Measurements from ENCODE around the gene PRMT3. TPM values are rescaled to one million over a fixed set of nuclear protein-coding genes. Genes with fewer than 3 reads are reported as not detected.

The PRMT3 gene
- total and polyA plus RNA-seq, 10 donors: 6.9 to 20.7 (median 13.8) TPM

DNA sequence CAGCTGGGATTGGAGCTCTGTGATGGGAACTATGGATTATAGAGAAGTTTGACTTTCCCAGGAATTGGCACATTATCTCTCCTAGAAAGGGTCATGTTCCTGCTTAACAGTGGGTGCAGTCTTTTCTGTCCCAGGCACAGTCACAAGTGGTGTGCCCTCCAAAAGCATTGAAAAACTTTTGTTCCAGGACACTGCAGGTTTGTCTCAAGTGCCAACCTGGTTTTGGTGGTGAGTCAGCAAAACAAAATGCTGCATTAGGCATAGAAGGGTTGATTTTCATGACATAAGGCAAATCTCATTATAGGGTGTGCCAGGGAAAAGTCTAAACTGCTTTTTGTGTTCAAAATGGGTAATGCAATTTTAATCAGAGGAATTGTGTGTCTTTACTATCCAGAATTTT, 19.1 kb upstream of the PRMT3 start:
- no peak for DNase-seq

GRCh38 chr11:20369826-20370225, 17.7 kb upstream of the PRMT3 start:
- Histone ChIP-seq H3K4me1 (peaks cover 3 to 38% (median 22%) of the 10 kb centered on the region in 6 donors), H3K27ac (no peak overlapping the region), H3K27me3 (replicated peaks in 1 of 7) (no peaks in the 10 kb centered on the region), H3K4me3 (no peak overlapping the region), H3K36me3 (peaks cover 0 to 84% (median 12%) of the 10 kb centered on the region in 6 donors), H3K9me3 (no peaks in the 10 kb centered on the region)
- intact Hi-C loops (cut with DNase I; ENCODE audit: low total_unique reads): no loop called here
- DNase-seq: no peak
- TF ChIP-seq POLR2A (IDR thresholded peaks at IDR 0.05) (no peak), POLR2AphosphoS5 (IDR thresholded peaks at IDR 0.05) (no peak)
- TF ChIP-seq, protein P1, sequence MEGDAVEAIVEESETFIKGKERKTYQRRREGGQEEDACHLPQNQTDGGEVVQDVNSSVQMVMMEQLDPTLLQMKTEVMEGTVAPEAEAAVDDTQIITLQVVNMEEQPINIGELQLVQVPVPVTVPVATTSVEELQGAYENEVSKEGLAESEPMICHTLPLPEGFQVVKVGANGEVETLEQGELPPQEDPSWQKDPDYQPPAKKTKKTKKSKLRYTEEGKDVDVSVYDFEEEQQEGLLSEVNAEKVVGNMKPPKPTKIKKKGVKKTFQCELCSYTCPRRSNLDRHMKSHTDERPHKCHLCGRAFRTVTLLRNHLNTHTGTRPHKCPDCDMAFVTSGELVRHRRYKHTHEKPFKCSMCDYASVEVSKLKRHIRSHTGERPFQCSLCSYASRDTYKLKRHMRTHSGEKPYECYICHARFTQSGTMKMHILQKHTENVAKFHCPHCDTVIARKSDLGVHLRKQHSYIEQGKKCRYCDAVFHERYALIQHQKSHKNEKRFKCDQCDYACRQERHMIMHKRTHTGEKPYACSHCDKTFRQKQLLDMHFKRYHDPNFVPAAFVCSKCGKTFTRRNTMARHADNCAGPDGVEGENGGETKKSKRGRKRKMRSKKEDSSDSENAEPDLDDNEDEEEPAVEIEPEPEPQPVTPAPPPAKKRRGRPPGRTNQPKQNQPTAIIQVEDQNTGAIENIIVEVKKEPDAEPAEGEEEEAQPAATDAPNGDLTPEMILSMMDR (IDR thresholded peaks at IDR 0.05 in 8 of 11, conservative IDR thresholded peaks at IDR 0.05 in 3 of 11): no peak

More for the DNA sequence above, 19.1 kb upstream of the PRMT3 start:
- H3K4me3 ChIP-seq: no peak overlapping the region
- intact Hi-C loops (cut with DNase I; ENCODE audit: low total_unique reads): no loop called here
- H3K36me3 ChIP-seq: peaks cover 0 to 70% (median 12%) of the 10 kb centered on the region in 6 donors
- H3K27ac ChIP-seq: no peak overlapping the region
- no peaks in the 10 kb centered on the region for H3K9me3 ChIP-seq
- H3K27me3 ChIP-seq (replicated peaks in 1 of 7): no peaks in the 10 kb centered on the region
- TF ChIP-seq, protein P1 (IDR thresholded peaks at IDR 0.05 in 8 of 11, conservative IDR thresholded peaks at IDR 0.05 in 3 of 11): no peak
- TF ChIP-seq POLR2A (IDR thresholded peaks at IDR 0.05) (no peak), POLR2AphosphoS5 (IDR thresholded peaks at IDR 0.05) (no peak)
- peaks cover 10 to 50% (median 31%) of the 10 kb centered on the region in 6 donors for H3K4me1 ChIP-seq

DNA sequence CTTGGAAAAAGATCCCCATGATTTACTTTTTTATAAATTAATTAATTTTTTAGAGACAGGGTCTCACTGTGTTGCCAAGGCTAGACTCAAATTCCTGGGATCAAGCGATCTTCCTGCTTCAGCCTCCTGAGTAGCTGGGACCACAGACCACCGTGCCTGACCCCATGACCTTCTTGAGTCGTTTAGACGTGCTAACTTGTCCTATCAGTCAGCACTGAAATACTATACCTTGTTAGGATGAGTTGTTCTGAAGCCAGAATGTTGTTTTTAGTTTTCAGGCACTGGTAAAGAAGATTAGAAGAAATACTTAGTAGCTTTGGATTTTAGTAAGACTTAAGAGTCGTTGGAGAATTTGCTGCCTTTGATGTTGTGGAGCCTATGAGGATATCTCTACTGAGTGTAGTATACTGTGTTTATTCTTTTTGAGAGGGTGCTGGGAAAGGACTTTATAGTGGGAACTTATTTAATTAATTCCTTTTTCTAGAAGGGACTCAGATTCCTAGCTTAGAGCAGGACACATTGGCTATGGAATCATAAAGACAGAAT, 15.4 kb upstream of the PRMT3 start:
- WGBS, 5 donors: 79 to 86% (median 83%) methylated on average over 5 of the region's 5 CpGs
- H3K4me1 ChIP-seq: peaks cover 0 to 15% (median 5%) of the 10 kb centered on the region in 6 donors
- intact Hi-C loops (cut with DNase I; ENCODE audit: low total_unique reads): no loop called here
- TF ChIP-seq POLR2A (IDR thresholded peaks at IDR 0.05): no peak
- TF ChIP-seq, protein P1 (IDR thresholded peaks at IDR 0.05 in 8 of 11, conservative IDR thresholded peaks at IDR 0.05 in 3 of 11): no peak
- TF ChIP-seq POLR2AphosphoS5 (IDR thresholded peaks at IDR 0.05): no peak
- H3K4me3 ChIP-seq: no peak overlapping the region
- no peaks in the 10 kb centered on the region for H3K27me3 ChIP-seq (replicated peaks in 1 of 7)
- H3K36me3 ChIP-seq: peaks cover 0 to 99% (median 21%) of the 10 kb centered on the region in 6 donors
- H3K9me3 ChIP-seq: no peaks in the 10 kb centered on the region
- H3K27ac ChIP-seq: no peak overlapping the region
- no peak for DNase-seq

DNA sequence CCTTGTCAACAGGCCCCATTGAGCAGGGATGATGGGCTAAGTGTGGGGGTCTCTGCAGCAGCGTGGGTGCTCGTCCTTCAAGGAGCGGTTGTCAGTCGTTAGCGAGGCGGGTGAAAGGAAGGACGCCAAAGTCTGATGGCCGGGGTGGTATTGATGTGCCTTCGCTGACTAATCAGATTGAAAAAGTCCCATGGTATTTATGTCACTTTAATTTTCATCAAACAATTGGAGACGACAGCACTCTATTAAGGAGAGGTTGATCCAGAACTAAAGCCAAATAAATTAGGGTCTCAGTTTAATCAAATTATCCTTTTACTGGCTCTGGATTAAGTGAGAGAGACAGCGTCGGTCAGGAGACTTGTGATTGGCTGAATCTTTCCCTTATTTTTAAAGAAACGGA, 14.4 kb upstream of the PRMT3 start:
- WGBS, 5 donors: 92 to 96% (median 94%) methylated on average over 13 of the region's 13 CpGs
- DNase-seq: no peak
- H3K4me3 ChIP-seq: no peak overlapping the region
- H3K9me3 ChIP-seq: no peaks in the 10 kb centered on the region
- intact Hi-C loops (cut with DNase I; ENCODE audit: low total_unique reads): no loop called here
- peaks cover 0 to 99% (median 31%) of the 10 kb centered on the region in 6 donors for H3K36me3 ChIP-seq
- peaks cover 0 to 5% (median 0%) of the 10 kb centered on the region in 6 donors for H3K4me1 ChIP-seq
- H3K27me3 ChIP-seq (replicated peaks in 1 of 7): no peaks in the 10 kb centered on the region
- no peak for TF ChIP-seq POLR2AphosphoS5 (IDR thresholded peaks at IDR 0.05)
- TF ChIP-seq, protein P1 (IDR thresholded peaks at IDR 0.05 in 8 of 11, conservative IDR thresholded peaks at IDR 0.05 in 3 of 11): no peak
- no peak for TF ChIP-seq POLR2A (IDR thresholded peaks at IDR 0.05)
- H3K27ac ChIP-seq: no peak overlapping the region

Data from spleen (tissue), 11 donors.